ENCODE measurements around the gene PKD1. TPM values are rescaled to one million over a fixed set of nuclear protein-coding genes. Genes with fewer than 3 reads are reported as not detected.

The PKD1 gene
- total RNA-seq, 2 experiments from 2014 or later = 60.5 to 69.6 TPM

GRCh38 chr16:2081201-2082084 lies 54.3 kb downstream of the PKD1 start:
- no peak for DNase-seq
- no peaks in the 10 kb centered on the region for H3K4me1 Mint-ChIP-seq
- no peaks in the 10 kb centered on the region for H3K9me3 Mint-ChIP-seq
- no peak overlapping the region for H3K4me3 Mint-ChIP-seq
- H3K27me3 Mint-ChIP-seq = no peaks in the 10 kb centered on the region
- peaks cover 2% of the 10 kb centered on the region for H3K36me3 Mint-ChIP-seq (ENCODE audit: low read depth)
- no peak overlapping the region for H3K27ac Mint-ChIP-seq
- ChIA-PET POLR2A (no interaction called here), CTCF (no interaction called here)

GRCh38 chr16:2079991-2080390 lies 55.7 kb downstream of the PKD1 start:
- no peaks in the 10 kb centered on the region for H3K9me3 Mint-ChIP-seq
- CTCF ChIA-PET = interaction anchor here (0.9 kb wide), 1 partner anchor 13 kb away, joined by 3 read pairs; no protein-coding TSS in a partner anchor
- H3K4me3 Mint-ChIP-seq = no peak overlapping the region
- no peaks in the 10 kb centered on the region for H3K27me3 Mint-ChIP-seq
- POLR2A ChIA-PET = no interaction called here
- peaks cover 6% of the 10 kb centered on the region for H3K36me3 Mint-ChIP-seq (ENCODE audit: low read depth)
- no peak for DNase-seq
- no peak overlapping the region for H3K27ac Mint-ChIP-seq
- H3K4me1 Mint-ChIP-seq = no peaks in the 10 kb centered on the region

- ChIA-PET POLR2A (no interaction called here), CTCF (interaction anchor here (0.9 kb wide), 1 partner anchor 14 kb away, joined by 3 read pairs; no protein-coding TSS in a partner anchor)
- DNase-seq = no peak
- Mint-ChIP-seq H3K27me3 (no peaks in the 10 kb centered on the region), H3K4me3 (no peak overlapping the region), H3K36me3 (ENCODE audit: low read depth) (peaks cover 11% of the 10 kb centered on the region), H3K9me3 (no peaks in the 10 kb centered on the region), H3K4me1 (no peaks in the 10 kb centered on the region), H3K27ac (no peak overlapping the region)
Observed at GRCh38 chr16:2079311-2079800, 56.3 kb downstream of the PKD1 start.

GRCh38 chr16:2078691-2079090 lies 57.0 kb downstream of the PKD1 start:
- H3K4me1 Mint-ChIP-seq = no peaks in the 10 kb centered on the region
- CTCF ChIA-PET = no interaction called here
- H3K4me3 Mint-ChIP-seq = no peak overlapping the region
- H3K36me3 Mint-ChIP-seq (ENCODE audit: low read depth) = peaks cover 11% of the 10 kb centered on the region
- DNase-seq = no peak
- POLR2A ChIA-PET = no interaction called here
- no peaks in the 10 kb centered on the region for H3K9me3 Mint-ChIP-seq
- no peak overlapping the region for H3K27ac Mint-ChIP-seq
- no peaks in the 10 kb centered on the region for H3K27me3 Mint-ChIP-seq

GRCh38 chr16:2078096-2078495 lies 57.6 kb downstream of the PKD1 start:
- DNase-seq = no peak
- CTCF ChIA-PET = no interaction called here

GRCh38 chr16:2077696-2078095 lies 58.0 kb downstream of the PKD1 start:
- no peak overlapping the region for H3K27ac Mint-ChIP-seq
- H3K9me3 Mint-ChIP-seq = no peaks in the 10 kb centered on the region
- H3K36me3 Mint-ChIP-seq (ENCODE audit: low read depth) = peaks cover 11% of the 10 kb centered on the region
- DNase-seq = no peak
- CTCF ChIA-PET = no interaction called here
- POLR2A ChIA-PET = no interaction called here
- no peaks in the 10 kb centered on the region for H3K4me1 Mint-ChIP-seq
- H3K4me3 Mint-ChIP-seq = no peak overlapping the region
- H3K27me3 Mint-ChIP-seq = no peaks in the 10 kb centered on the region

More at GRCh38 chr16:2078096-2078495, 57.6 kb downstream of the PKD1 start:
- Mint-ChIP-seq H3K27ac (no peak overlapping the region), H3K36me3 (ENCODE audit: low read depth) (peaks cover 11% of the 10 kb centered on the region), H3K4me3 (no peak overlapping the region), H3K9me3 (no peaks in the 10 kb centered on the region), H3K4me1 (no peaks in the 10 kb centered on the region), H3K27me3 (no peaks in the 10 kb centered on the region)
- POLR2A ChIA-PET = no interaction called here

- H3K27me3 Mint-ChIP-seq = no peaks in the 10 kb centered on the region
- no peaks in the 10 kb centered on the region for H3K9me3 Mint-ChIP-seq
- H3K36me3 Mint-ChIP-seq (ENCODE audit: low read depth) = peaks cover 9% of the 10 kb centered on the region
- ChIA-PET CTCF (no interaction called here), POLR2A (no interaction called here)
- DNase-seq = no peak
- H3K4me3 Mint-ChIP-seq = no peak overlapping the region
- no peaks in the 10 kb centered on the region for H3K4me1 Mint-ChIP-seq
- no peak overlapping the region for H3K27ac Mint-ChIP-seq
Observed at GRCh38 chr16:2077016-2077415, 58.7 kb downstream of the PKD1 start.

GRCh38 chr16:2076072-2076865 lies 59.4 kb downstream of the PKD1 start:
- Mint-ChIP-seq H3K36me3 (ENCODE audit: low read depth) (peaks cover 9% of the 10 kb centered on the region), H3K4me3 (no peak overlapping the region), H3K27me3 (no peaks in the 10 kb centered on the region), H3K9me3 (no peaks in the 10 kb centered on the region), H3K27ac (no peak overlapping the region), H3K4me1 (no peaks in the 10 kb centered on the region)
- CTCF ChIA-PET = no interaction called here
- no peak for DNase-seq
- POLR2A ChIA-PET = no interaction called here

GRCh38 chr16:2075631-2076030 lies 60.1 kb downstream of the PKD1 start:
- Mint-ChIP-seq H3K36me3 (ENCODE audit: low read depth) (peaks cover 9% of the 10 kb centered on the region), H3K27ac (no peak overlapping the region), H3K9me3 (no peaks in the 10 kb centered on the region), H3K27me3 (no peaks in the 10 kb centered on the region), H3K4me1 (no peaks in the 10 kb centered on the region), H3K4me3 (no peak overlapping the region)
- ChIA-PET POLR2A (no interaction called here), CTCF (no interaction called here)
- DNase-seq = no peak

- Mint-ChIP-seq H3K27me3 (no peaks in the 10 kb centered on the region), H3K4me3 (no peak overlapping the region), H3K27ac (no peak overlapping the region), H3K36me3 (ENCODE audit: low read depth) (peaks cover 12% of the 10 kb centered on the region), H3K9me3 (no peaks in the 10 kb centered on the region), H3K4me1 (no peaks in the 10 kb centered on the region)
- ChIA-PET CTCF (no interaction called here), POLR2A (no interaction called here)
- DNase-seq = no peak
Observed at GRCh38 chr16:2074071-2074470, 61.6 kb downstream of the PKD1 start.

- Mint-ChIP-seq H3K36me3 (ENCODE audit: low read depth) (peaks cover 15% of the 10 kb centered on the region), H3K27me3 (no peaks in the 10 kb centered on the region), H3K4me3 (no peak overlapping the region), H3K27ac (no peak overlapping the region), H3K4me1 (no peaks in the 10 kb centered on the region), H3K9me3 (no peaks in the 10 kb centered on the region)
- ChIA-PET POLR2A (no interaction called here), CTCF (no interaction called here)
- no peak for DNase-seq
Observed at GRCh38 chr16:2072926-2073325, 62.8 kb downstream of the PKD1 start.

- Mint-ChIP-seq H3K27me3 (no peaks in the 10 kb centered on the region), H3K4me3 (no peak overlapping the region), H3K36me3 (ENCODE audit: low read depth) (peaks cover 20% of the 10 kb centered on the region), H3K27ac (no peak overlapping the region), H3K4me1 (no peaks in the 10 kb centered on the region), H3K9me3 (no peaks in the 10 kb centered on the region)
- ChIA-PET CTCF (interaction anchor here (0.6 kb wide), 1 partner anchor 49 kb away, joined by 4 read pairs; no protein-coding TSS in a partner anchor), POLR2A (interaction anchor here (0.6 to 1.3 kb wide), 4 partner anchors 9 to 84 kb away, joined by 3 to 4 read pairs (median 4); partner anchors contain the start of genes NTHL1, TRAF7 and TSC2)
- no peak for DNase-seq
Observed at GRCh38 chr16:2071454-2072202, 64.1 kb downstream of the PKD1 start.
